Measurements from ENCODE around the gene ZNF469.
"Not testable (repeated sequence)": the region's sequence is repeated elsewhere in the genome, so short reads cannot be mapped to it uniquely, and the experiment has no call there.

ZNF469 gene

GRCh38 chr16:88348377-88349152 is 34.2 kb upstream of the ZNF469 start:
- no peak for DNase-seq

GRCh38 chr16:88349153-88349902 is 33.4 kb upstream of the ZNF469 start:
- DNase-seq = no peak

GRCh38 chr16:88349903-88350900 is 32.6 kb upstream of the ZNF469 start:
- DNase-seq = no peak

- DNase-seq = no peak
Measured at GRCh38 chr16:88350922-88351321, 31.8 kb upstream of the ZNF469 start.

GRCh38 chr16:88351491-88352101 is 31.2 kb upstream of the ZNF469 start:
- DNase-seq = no peak

GRCh38 chr16:88352261-88353200 is 30.2 kb upstream of the ZNF469 start:
- DNase-seq = no peak

GRCh38 chr16:88353232-88353631 is 29.5 kb upstream of the ZNF469 start:
- no peak for DNase-seq

GRCh38 chr16:88353691-88354090 is 29.1 kb upstream of the ZNF469 start:
- no peak for DNase-seq

- no peak for DNase-seq
Measured at GRCh38 chr16:88354229-88355092, 28.3 kb upstream of the ZNF469 start.

GRCh38 chr16:88355093-88355388 is 27.7 kb upstream of the ZNF469 start:
- no peak for DNase-seq

GRCh38 chr16:88355389-88356123 is 27.2 kb upstream of the ZNF469 start:
- no peak for DNase-seq

- no peak for DNase-seq
Measured at GRCh38 chr16:88356124-88356726, 26.5 kb upstream of the ZNF469 start.

- no peak for DNase-seq
Measured at GRCh38 chr16:88356727-88357199, 26.0 kb upstream of the ZNF469 start.

GRCh38 chr16:88357317-88358022 is 25.3 kb upstream of the ZNF469 start:
- peak; percentile 79 for DNase-seq

GRCh38 chr16:88358023-88358420 is 24.7 kb upstream of the ZNF469 start:
- no peak for DNase-seq

- DNase-seq = no peak
Measured at GRCh38 chr16:88359008-88359407, 23.8 kb upstream of the ZNF469 start.

GRCh38 chr16:88360401-88360800 is 22.4 kb upstream of the ZNF469 start:
- not testable (repeated sequence) for DNase-seq

- no peak for DNase-seq
Measured at GRCh38 chr16:88360999-88361398, 21.8 kb upstream of the ZNF469 start.

GRCh38 chr16:88361775-88362174 is 21.0 kb upstream of the ZNF469 start:
- no peak for DNase-seq
